Activated gamma-delta T cell (primary cell): ENCODE data around the gene KSR2.
"Not testable (repeated sequence)": the region's sequence is repeated elsewhere in the genome, so short reads cannot be mapped to it uniquely, and the experiment has no call there.

ENCODE experiments used
- DNase-seq: peaks from one replicate; lab custom pipeline; 2025; lab: John Stamatoyannopoulos, UW

Gene KSR2

DNA sequence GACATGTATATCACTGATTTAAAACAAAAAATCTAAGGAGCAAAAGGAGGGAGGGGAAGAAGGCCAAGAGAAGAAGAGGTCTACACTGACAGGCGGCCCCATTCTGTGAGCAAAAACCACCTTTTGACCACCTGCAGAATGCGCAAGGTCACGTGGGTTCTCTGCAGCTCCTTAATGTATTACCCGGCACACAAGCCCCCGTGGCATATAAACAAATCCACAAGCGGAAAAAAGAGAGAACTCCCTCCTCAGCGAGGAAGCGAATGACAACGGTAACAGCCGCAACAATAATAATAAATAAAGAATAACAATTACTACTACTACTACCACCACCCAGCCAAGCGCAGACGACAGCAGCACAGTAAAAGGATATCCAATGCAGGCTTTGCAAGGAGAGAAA lies 1.3 kb downstream of the KSR2 start:
- DNase-seq: no peak

DNA sequence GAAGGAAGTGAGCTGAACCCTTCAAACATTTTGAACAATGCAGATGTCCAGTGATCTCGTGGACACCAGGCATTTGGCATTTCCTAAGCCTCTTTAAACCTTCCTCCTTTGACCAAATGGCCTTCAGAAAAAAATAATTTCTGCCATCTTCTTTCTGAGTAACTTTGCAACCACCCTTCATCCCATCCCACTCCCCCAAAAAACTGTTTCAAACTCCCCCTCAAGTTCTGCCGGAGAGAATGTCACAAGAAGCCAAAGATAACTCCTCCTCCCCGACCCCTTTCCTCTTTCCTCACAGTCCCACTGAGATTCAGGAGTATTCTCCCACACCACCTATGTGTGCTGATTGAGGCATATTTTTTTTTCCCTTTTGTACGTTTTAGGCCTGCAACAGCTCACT lies 1.7 kb downstream of the KSR2 start:
- no peak for DNase-seq

DNA sequence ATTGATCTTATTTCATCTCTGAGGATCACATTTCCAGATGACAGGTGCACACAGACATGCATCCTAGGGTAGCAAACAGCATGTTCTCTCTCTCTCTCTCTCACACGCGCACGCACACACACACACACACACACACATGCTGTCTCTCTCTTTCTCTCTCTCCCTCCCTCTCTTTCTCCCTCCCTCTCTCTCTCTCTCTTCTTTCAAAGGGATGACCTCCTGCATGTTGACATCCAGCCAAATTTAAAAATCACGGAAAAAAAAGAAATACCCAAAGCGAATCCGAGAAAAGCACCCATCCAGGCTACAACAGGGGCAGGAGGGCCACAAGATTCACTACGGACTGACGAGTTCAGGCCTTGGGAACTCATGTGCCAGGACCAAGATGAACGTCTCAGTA lies 2.3 kb downstream of the KSR2 start:
- no peak for DNase-seq

DNA sequence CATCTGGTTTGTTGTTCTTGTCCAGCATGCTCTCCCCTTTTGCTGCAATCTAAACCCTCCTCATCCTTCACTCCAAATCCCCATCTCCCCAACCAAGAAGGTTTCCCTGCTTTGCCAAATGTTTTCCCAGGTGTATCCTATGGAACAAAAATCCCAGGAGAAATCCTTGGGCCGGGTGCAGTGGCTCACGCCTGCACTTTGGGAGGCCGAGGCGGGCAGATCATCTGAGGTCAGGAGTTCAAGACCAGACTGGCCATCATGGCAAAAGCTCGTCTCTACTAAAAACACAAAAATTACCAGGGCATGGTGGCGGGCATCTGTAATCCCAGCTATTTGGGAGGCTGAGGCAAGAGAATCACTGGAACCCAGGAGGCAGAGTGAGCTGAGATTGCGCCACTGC lies 5.0 kb downstream of the KSR2 start:
- no peak for DNase-seq

DNA sequence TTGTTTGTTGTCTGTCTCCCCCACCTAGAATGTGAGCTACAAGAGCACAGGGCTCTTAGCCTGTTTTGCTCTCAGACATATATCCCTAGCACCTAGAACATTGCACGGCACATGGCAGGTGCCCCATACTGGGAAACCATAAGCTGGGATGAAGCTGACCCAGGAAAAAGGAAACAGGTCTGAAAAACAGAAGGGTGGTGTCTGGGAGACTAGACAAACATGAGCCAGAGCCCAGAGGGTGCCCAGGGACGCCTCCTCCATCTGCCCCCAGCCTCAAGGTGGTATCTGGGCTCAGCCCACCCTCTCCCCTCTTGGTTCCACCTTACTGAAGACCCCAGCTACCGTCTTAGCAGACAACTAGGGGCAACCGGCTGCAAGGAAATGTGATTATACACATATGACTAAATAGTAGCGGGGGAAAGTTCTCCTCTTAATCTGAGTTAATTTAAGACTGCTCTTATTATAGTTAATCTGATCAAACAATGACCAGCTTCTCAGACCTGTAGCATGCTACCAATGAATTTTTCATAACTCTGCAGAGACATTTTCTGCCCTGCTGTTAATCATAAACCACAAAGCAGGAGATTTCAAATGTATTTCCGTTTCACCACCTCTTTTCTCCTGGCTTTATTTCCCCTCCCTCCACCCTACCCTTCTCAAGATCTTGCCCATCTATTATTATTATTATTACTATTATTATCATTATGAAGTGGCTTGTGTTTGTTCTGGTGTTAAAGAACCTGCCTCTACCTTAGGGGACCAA lies 31.9 kb downstream of the KSR2 start:
- no peak for DNase-seq

DNA sequence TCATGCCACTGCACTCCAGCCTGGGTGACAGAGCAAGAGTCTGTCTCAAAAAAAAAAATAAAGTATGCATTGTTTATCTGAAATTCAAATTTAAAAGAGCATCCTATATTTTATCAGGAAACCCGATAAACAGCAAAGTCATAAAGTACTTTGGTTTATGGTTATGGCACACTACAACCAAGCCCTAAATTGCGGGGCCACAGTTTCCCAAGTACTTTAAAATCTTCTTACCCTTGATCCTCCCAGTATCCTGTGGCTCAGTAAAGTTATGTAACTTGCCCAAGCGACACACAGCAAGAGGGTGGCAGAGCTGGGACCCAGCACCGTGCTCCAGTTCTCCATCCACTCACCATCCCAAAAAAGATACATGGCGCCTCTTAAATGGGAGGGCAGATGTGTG lies 35.2 kb downstream of the KSR2 start:
- no peak for DNase-seq

DNA sequence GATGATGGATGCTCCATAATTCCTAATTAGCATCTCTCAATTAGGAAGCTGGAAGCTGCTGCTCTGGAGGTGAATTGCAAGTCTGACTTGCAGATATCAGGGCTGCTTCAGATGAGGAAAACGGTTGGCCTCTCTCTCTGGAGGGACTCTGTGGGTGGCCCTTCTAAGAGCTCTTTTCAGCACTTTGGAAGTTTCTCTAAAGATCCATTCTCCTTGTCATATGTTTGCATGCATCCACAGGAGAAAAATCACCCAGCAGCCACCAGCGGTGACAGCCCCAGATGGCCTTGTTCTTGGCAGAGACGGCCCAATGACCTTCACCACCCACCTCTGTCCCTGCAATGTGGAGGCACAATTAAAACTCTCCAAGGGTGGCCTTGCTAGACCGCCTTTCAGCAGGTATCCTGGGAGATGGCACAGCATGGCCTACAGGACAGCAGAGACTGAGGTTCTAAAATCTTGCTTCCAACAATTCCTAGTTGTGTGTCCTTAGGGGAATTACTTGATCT lies 42.3 kb downstream of the KSR2 start:
- DNase-seq: no peak

DNA sequence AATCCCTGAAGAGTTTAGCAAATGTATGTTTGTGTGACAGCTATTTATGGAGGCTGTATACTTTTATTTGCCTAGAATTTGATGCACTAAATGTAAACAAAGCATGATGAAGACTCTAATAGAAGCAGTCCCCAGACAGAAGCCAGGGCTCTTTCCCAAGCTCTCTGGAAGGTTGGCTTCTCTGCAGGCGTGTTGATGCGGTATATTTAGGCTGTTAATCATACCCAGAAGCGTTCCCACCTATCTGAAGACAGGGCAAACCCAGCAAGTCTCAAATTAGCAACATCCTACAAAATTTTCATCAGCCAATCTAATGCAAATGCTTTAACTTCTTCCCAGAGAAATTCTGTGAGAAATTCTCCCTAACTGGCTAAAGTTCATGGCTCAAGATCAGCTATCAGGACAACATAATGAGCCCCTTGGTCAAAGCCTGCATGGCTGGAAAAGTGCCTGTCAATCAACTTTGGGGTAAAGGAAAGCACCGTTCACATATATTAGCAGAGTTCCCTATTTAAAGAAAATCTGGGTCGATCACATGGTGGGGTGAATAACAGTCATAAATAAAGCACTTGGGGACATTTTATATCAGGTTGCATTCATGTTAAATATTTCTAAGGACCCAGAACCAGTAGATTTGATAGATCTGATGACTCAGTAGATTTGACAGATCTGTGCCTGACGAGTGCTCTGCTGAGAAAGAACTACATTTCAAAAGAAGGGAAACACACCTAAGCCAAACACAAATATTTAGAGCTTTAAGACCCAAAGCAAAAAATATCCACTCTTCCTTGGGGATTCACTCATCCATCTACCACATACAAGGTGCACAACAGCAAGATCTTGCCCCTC lies 46.6 kb downstream of the KSR2 start:
- DNase-seq: no peak

DNA sequence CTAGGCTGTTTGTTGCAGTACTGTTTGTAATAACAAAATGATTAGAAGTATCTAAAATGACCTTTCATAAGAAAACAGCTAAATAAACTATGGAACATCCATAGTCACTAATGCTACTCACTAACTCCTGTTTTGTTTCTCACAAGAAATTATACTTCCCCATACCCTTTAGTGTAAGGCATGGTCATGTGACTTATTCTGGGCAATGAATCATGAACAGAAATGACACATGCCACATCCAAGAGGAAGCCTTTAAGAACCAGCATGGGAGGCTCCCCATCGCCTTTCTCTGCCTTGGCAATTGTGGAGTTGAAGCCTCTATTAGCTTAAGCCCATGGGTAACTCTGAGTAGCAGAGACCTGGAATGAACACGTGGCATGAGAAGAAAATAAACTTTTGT lies 49.3 kb downstream of the KSR2 start:
- DNase-seq: no peak

DNA sequence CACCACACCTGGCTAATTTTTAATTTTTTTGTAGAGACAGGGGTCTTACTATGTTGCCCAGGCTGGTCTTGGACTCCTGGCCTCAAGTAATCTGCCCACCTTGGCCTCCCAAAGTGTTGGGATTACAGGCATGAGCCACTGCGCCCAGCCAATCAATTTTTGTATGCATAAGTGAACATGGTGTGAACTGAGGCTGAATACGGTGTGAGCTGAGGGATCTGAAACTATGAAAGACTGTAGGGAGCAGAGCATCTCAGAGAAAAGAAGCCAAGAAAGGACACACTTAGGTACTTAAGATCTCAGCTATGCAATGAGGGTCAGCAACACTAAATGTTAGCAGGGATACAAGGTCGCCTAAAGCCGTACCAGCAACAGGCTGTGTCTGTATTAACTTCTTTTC lies 54.1 kb downstream of the KSR2 start:
- no peak for DNase-seq

DNA sequence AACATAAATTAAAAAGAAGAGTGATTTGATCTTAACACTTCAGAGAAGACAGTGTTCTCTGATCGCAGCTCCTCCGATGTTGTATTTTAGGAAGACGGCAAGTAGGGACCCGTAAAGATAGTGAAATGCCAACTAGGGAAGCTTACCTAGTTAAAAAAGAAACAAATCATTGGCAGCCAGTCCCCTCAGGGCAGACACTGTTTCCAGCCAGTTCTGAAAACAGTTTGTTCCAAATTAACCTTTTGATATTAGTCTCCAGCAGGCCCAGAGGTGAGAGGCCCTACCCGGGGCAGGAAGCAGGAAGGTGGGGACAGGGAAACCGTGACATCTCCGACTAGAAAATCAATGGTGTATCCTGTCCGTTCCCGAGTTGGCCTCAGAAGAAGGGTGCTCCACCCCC lies 56.0 kb downstream of the KSR2 start:
- no peak for DNase-seq

DNA sequence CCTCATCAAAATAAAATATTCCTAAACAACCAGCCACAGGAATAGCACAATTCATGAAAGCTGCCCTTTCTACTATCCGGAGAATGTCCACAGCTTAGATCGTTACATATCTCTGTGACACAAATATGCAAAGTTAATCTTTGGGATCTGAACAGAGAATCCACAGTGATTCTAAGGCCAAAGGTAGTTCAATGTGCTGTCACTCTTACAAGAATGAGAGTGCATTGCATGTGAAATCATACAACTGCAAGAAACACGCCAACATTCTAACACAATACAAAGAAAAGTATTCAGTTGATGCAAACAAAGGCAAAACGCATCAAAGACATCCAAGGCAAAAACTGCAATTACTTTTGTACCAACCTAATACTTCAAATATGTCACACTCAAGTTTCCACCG lies 60.4 kb downstream of the KSR2 start:
- DNase-seq: no peak

DNA sequence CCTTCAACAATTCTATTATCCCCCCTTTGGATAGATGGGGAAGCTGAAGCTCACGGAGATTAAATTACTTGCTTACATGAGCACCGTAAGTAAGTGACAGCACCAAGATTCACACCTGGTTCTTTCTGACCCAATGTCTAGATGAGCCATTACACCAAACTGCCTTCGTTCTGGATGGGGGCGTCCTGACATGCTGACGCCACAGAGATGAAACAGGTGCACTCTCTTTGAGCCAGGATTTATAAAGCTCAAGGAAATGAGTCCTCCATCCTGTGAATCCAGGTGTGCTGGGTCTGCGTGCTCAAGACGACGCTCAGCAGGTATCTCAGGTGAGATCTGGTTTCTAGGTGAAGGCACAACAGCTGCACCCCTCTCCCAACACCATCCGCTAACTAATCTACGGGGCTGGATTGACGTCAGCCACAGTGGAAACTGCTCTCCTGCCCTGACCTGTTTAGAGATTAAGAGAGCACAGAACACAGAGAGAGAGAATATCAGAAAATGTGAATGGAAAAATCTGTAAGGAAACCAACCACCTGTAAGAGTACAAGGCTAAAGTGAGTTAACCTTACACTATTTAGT lies 61.6 kb downstream of the KSR2 start:
- no peak for DNase-seq

DNA sequence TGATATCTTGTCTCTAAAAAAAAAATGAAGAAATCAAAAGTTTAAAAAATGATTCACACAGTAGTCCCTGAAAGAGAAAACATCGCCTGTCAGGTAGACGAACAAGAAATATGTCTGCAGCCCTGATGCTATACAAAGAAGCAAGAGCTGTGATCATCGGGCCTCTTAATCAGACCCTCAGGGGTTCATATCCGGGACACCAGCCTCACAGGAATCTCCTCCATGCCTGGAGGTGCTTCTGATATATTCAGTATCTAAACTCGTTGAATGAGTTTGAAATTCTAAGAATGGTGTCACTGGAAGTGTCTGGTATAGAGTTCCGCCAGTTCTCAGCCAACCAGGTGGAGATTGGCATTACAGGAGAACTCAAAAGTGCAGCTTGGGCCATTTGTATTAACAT lies 64.7 kb downstream of the KSR2 start:
- no peak for DNase-seq

DNA sequence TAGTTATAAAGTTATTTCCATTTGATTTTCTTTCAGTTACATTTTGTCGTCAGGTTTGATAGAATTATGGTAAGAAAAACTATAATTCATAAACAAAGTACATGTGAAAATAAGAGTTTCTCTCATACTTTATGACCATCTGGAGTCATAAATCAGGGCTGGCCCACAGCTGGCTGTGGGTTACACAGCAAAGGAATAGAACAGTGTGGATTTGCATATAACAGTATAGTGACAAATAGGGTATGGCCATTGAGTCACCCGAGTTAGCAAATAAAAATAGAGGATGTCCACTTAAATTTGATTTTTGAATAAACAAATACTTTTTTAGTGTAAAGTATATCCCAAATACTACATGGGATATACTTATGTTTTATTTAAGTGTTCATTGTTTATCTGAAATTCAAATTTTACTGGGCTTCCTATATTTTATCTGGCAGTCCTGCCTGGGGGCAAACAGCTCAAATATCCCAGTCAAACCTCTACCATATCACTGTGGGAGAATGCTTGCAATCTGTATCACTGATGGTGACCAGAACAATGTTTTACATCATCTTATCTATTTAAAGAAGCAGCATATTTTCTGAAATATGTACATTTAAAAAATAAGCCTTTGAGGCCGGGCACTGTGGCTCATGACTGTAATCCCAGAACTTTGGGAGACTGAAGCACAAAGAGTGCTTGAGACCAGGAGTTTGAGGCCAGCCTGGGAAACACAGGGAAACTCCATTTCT lies 65.5 kb downstream of the KSR2 start:
- DNase-seq: no peak

DNA sequence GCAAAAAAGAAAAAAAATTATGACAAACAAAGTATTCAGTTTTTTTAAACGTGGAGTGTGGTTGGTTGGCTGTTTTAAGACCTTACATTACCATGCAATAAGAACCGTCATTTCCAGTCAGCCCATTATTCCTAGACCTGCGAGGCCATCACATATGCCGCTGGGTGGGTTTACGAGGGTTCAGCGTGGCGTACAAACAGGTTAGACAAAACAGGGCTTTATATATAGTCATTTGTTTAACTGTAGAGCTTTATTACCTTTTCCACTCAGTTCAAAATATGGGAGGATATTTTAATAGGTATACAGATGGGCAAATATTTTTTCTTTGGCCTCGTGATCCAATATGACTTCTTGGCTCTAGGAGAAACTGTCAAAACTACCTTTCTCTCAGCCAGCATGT lies 67.2 kb downstream of the KSR2 start:
- no peak for DNase-seq

DNA sequence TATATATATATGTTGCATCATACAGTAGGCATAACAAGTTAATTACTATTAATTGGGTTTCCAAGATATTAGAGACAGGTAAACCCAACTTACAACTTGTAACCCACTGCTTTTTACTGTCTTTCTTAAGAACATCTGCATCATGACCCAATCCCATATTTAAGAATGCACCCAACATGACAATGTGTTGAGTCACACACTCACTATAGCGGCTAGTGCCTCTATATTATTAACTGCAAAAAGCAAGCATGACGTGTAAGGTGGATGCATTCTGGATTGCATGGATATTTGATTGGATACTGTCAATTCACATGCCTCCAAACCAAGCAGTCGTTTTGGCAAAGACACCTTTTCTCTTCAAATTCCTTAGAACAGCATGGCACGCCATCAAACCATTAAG lies 68.2 kb downstream of the KSR2 start:
- no peak for DNase-seq

DNA sequence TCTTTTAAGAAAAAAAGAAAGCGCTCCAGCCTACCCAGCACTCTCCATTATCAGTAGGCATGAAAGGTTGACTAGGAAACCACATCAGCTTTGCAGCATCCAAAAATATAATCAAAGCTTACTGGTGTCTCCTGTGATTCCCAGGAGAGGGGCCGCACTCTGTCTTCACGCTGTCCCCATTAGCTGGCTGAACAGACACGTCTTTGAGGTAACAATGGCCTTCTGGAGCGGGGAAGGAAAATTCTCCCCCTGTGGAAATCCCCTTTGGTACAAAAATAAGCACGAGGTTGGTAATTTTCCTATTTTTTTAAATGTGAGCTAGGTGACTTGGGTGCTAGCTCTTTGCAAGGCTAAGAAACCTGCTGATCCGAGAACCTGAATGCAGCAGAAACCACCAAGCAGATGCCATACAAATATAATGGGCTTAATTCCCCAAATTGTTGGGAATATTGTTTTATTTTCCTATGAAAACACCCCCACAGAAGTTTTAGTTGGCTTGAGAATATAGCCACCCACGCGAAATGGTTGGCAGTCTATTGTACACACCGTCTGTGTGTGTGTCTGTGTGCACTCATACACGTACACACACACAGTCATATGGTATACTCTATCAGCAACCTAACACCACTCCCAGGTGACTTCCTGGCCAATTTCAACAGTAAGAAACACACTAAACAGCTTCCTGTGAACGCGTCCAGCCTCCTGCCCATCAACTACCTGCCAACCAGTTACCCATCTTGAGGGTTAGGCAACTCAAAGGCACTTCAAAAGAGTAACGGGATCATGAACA lies 71.2 kb downstream of the KSR2 start:
- DNase-seq: no peak

DNA sequence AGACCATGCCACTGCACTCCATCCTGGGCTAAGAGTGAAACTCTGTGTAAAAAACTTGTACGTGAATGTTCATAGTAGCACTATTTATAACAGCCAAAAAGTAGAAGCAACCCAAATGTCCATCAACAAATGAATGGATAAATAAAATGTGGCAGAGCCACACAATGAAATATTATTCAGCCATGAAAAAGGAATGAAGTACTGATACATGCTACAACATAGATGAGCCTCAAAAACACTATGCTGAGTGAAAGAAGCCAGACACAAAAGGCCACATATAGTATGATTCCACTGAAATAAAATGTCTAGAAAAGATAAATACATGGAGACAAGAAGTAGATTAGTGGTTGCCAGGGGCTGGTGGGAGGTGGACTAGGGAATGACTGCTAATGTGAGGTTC lies 72.8 kb downstream of the KSR2 start:
- DNase-seq: no peak

DNA sequence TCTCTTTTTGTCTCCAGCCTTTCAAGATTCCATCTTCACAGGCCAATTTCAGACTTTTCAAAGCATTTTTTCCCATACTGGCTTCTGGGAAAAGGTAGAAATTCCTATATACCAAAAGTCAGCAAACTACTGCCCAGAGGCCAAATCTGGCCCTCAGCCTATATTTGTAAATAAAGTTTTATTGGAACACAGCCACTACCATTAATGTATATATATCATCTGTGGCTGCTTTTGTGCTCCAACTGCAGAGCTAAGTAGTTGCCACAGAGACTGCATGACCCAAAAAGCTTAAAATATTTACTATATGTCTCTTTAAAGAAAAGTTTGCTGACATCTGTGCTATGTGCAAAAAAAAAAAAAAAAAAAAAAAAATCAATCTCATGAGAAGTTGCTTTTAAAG lies 76.3 kb downstream of the KSR2 start:
- no peak for DNase-seq

DNA sequence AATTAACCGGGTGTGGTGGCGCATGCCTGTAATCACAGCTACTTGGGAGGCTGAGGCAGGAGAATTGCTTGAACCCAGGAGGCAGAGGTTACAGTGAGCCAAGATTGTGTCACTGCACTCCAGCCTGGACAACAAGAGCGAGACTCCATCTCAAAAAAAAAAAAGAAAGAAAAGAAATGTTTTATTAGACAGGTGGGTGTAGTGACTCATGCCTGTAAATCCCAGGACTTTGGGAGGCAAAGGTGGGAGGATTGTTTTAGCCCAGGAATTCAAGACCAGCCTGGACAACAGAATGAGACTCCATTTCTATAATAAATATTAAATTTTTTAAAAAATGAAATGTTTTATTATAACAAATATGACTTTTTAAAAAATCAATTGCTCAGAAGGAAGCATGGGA lies 77.5 kb downstream of the KSR2 start:
- not testable (repeated sequence) for DNase-seq
